ENCODE data around the gene SPRR4. TPM values are rescaled to one million over a fixed set of nuclear protein-coding genes. Genes with fewer than 3 reads are reported as not detected.

The SPRR4 gene
- total and polyA plus RNA-seq, 2 donors (not counting 3 experiments of a cell fraction or from before 2014, with no cell fraction given) = not detected

DNA sequence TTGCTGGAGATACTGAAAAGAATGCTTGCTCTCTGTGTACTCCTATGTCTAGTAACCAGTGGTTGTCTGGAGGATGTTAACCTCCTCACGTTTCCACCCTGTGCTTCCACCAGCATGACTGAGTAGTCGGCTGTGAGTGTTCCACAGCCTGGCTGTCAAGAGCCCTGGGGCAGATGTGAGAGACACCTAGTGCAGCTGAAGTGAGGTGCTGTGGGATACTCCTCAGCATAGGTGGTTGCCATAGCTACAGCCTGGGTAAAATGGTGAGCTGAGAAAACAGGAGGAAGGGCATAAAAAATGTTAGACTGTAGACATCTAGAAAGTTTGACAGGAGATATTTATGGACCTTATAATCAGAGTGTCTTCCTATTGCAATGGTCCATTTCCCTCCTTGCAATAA is 46.3 kb upstream of the SPRR4 start:
- Histone ChIP-seq H3K4me1 (ENCODE audit: control insufficient read depth, extremely low read depth, insufficient read depth, low read length) (no peaks in the 10 kb centered on the region), H2AFZ (ENCODE audit: low read depth, low read length) (no peak overlapping the region), H3K9me1 (replicated peaks; ENCODE audit: control insufficient read depth, extremely low read depth, insufficient read depth, low read length) (no peaks in the 10 kb centered on the region), H3K9ac (replicated peaks; ENCODE audit: extremely low read depth, insufficient read depth, low read length) (no peak overlapping the region), H3K36me3 (ENCODE audit: control insufficient read depth in 2 of 2, extremely low read depth in 1 of 2, insufficient read depth in 2 of 2, low read length in 2 of 2) (no peaks in the 10 kb centered on the region), H3K4me3 (replicated peaks in 1 of 3; ENCODE audit: insufficient read depth in 1 of 3, low read depth in 1 of 3, low read length in 3 of 3) (no peak overlapping the region), H3K27me3 (ENCODE audit: control insufficient read depth in 2 of 2, insufficient read depth in 2 of 2, low read length in 2 of 2) (no peaks in the 10 kb centered on the region), H4K20me1 (replicated peaks; ENCODE audit: control insufficient read depth, extremely low read depth, insufficient read depth, low read length) (no peaks in the 10 kb centered on the region), H3K4me2 (ENCODE audit: insufficient read depth, low read length) (no peak overlapping the region), H3K9me3 (replicated peaks; ENCODE audit: control insufficient read depth, insufficient read depth, low read length) (no peaks in the 10 kb centered on the region), H3K79me2 (ENCODE audit: control insufficient read depth, insufficient read depth, low read length) (no peaks in the 10 kb centered on the region), H3K27ac (ENCODE audit: insufficient read depth, low read depth, low read length) (no peak overlapping the region)
- dilution Hi-C loops (cut with MboI; ENCODE audit: extremely low pct_ligation_motif_present, low sequenced_read_pairs) = no loop called here
- ChIA-PET POLR2A (no interaction called here), CTCF (no interaction called here)
- FAIRE-seq (no peak), DNase-seq (ENCODE audit: low read depth, low spot score) (no peak)
- intact Hi-C loops (cut with micrococcal nuclease) = no loop called here
- no peak for TF ChIP-seq POLR2A (IDR thresholded peaks at IDR 0.05; ENCODE audit: low read depth, low read length)
- no peak for TF ChIP-seq POLR2AphosphoS5 (IDR thresholded peaks at IDR 0.05; ENCODE audit: insufficient read depth, low read depth, low read length)
- TF ChIP-seq MAX (IDR thresholded peaks at IDR 0.05; ENCODE audit: insufficient read depth, insufficient read length) = no peak
- TF ChIP-seq JUN (IDR thresholded peaks at IDR 0.05; ENCODE audit: borderline replicate concordance, insufficient read depth, insufficient read length, low read depth) = no peak
- no peak for TF ChIP-seq EZH2 (IDR thresholded peaks at IDR 0.05; ENCODE audit: borderline replicate concordance, low read depth, low read length, severe bottlenecking)
- TF ChIP-seq MYC (IDR thresholded peaks at IDR 0.05; ENCODE audit: low read depth, low read length) = no peak
- TF ChIP-seq GATA2 (IDR thresholded peaks at IDR 0.05; ENCODE audit: insufficient read depth, insufficient read length, low read depth, low read length) = no peak
- TF ChIP-seq FOS (IDR thresholded peaks at IDR 0.05; ENCODE audit: borderline replicate concordance, insufficient read depth, low read length) = no peak
- TF ChIP-seq CTCF (IDR thresholded peaks at IDR 0.05; ENCODE audit: extremely low read depth in 1 of 2, insufficient read depth in 1 of 2, low read depth in 1 of 2, low read length in 2 of 2) = no peak
- no TSS peak for BruUV-seq (replicated peaks)
